Activated CD4-positive, alpha-beta T cell treated with anti-CD3 and anti-CD28 coated beads, Interleukin-2, amount 10 ng/mL, durations not matched to agents 24 days and 14 days (primary cell): Measurements from ENCODE around the gene EFNA5. TPM values are rescaled to one million over a fixed set of nuclear protein-coding genes. Genes with fewer than 3 reads are reported as not detected.
A peak's percentile ranks its signal among the peaks of the same experiment; 100 is the strongest.

Source experiments
- DNase-seq: peaks from one replicate; pipeline ENCODE4 v3.0.0; 2022
- H3K27ac Mint-ChIP-seq: one replicate; pipeline ENCODE4 v1.8.0; 2022; ENCODE audit warnings: mild to moderate bottlenecking, mixed read lengths
- H3K27me3 Mint-ChIP-seq: one replicate; pipeline ENCODE4 v1.8.0; 2022; ENCODE audit warnings: mixed read lengths
- H3K36me3 Mint-ChIP-seq: one replicate; pipeline ENCODE4 v1.8.0; 2022; ENCODE audit warnings: low read depth, mild to moderate bottlenecking, mixed read lengths
- H3K4me1 Mint-ChIP-seq: one replicate; pipeline ENCODE4 v1.8.0; 2021; ENCODE audit warnings: mixed read lengths
- H3K4me3 Mint-ChIP-seq: one replicate; pipeline ENCODE4 v1.8.0; 2022; ENCODE audit warnings: mild to moderate bottlenecking, moderate library complexity, mixed read lengths
- H3K9me3 Mint-ChIP-seq: one replicate; pipeline ENCODE4 v1.8.0; 2021; ENCODE audit warnings: mixed read lengths
- intact Hi-C: fragments of 100-400 bp; cut with micrococcal nuclease; formaldehyde crosslinking; loops from one replicate; pipeline ENCODE4 v1.15.1; 2023
- total RNA-seq: library from RNA; stranded (reverse); gene quantifications from 2 replicates; pipeline ENCODE4 v1.2.3, GENCODE V29; 2022

Gene EFNA5
- total RNA-seq, 1 donor from 2014 or later: not detected

GRCh38 chr5:107388141-107388861, 282.4 kb downstream of the EFNA5 start:
- Mint-ChIP-seq H3K27me3 (peaks cover 10% of the 10 kb centered on the region), H3K4me1 (peaks cover 20% of the 10 kb centered on the region), H3K4me3 (peak overlapping the region; percentile 64), H3K36me3 (no peaks in the 10 kb centered on the region), H3K27ac (peak overlapping the region; percentile 85), H3K9me3 (peaks cover 3% of the 10 kb centered on the region)
- intact Hi-C loops: loop anchor here (1.0 to 5.0 kb wide), 5 partner anchors 79 to 530 kb away; no protein-coding TSS in a partner anchor
- peak; percentile 64 for DNase-seq

GRCh38 chr5:107387526-107388140, 283.1 kb downstream of the EFNA5 start:
- intact Hi-C loops: loop anchor here (1.0 to 5.0 kb wide), 5 partner anchors 80 to 531 kb away; no protein-coding TSS in a partner anchor
- peak overlapping the region; percentile 85 for H3K27ac Mint-ChIP-seq
- H3K27me3 Mint-ChIP-seq: peaks cover 10% of the 10 kb centered on the region
- H3K36me3 Mint-ChIP-seq: no peaks in the 10 kb centered on the region
- no peak for DNase-seq
- peak overlapping the region; percentile 64 for H3K4me3 Mint-ChIP-seq
- peaks cover 5% of the 10 kb centered on the region for H3K9me3 Mint-ChIP-seq
- peaks cover 20% of the 10 kb centered on the region for H3K4me1 Mint-ChIP-seq

- no peak overlapping the region for H3K27ac Mint-ChIP-seq
- no peak overlapping the region for H3K4me3 Mint-ChIP-seq
- intact Hi-C loops: loop anchor here (5.0 kb wide), 2 partner anchors 82 to 102 kb away; no protein-coding TSS in a partner anchor
- H3K9me3 Mint-ChIP-seq: peaks cover 5% of the 10 kb centered on the region
- DNase-seq: no peak
- H3K27me3 Mint-ChIP-seq: peaks cover 10% of the 10 kb centered on the region
- no peaks in the 10 kb centered on the region for H3K36me3 Mint-ChIP-seq
- H3K4me1 Mint-ChIP-seq: peaks cover 20% of the 10 kb centered on the region
These were observed 285.0 kb downstream of the EFNA5 start for GRCh38 chr5:107385708-107386107.

GRCh38 chr5:107384256-107384655, 286.5 kb downstream of the EFNA5 start:
- no peaks in the 10 kb centered on the region for H3K36me3 Mint-ChIP-seq
- no peak overlapping the region for H3K27ac Mint-ChIP-seq
- peaks cover 5% of the 10 kb centered on the region for H3K9me3 Mint-ChIP-seq
- H3K4me3 Mint-ChIP-seq: no peak overlapping the region
- H3K4me1 Mint-ChIP-seq: peaks cover 15% of the 10 kb centered on the region
- H3K27me3 Mint-ChIP-seq: peaks cover 10% of the 10 kb centered on the region
- DNase-seq: no peak
- intact Hi-C loops: no loop called here

GRCh38 chr5:107383414-107383813, 287.3 kb downstream of the EFNA5 start:
- Mint-ChIP-seq H3K4me1 (peaks cover 10% of the 10 kb centered on the region), H3K36me3 (no peaks in the 10 kb centered on the region), H3K27me3 (peaks cover 10% of the 10 kb centered on the region), H3K27ac (no peak overlapping the region), H3K9me3 (peaks cover 5% of the 10 kb centered on the region), H3K4me3 (no peak overlapping the region)
- intact Hi-C loops: no loop called here
- no peak for DNase-seq

GRCh38 chr5:107381189-107381856, 289.4 kb downstream of the EFNA5 start:
- DNase-seq: no peak
- Mint-ChIP-seq H3K27me3 (peaks cover 10% of the 10 kb centered on the region), H3K9me3 (peaks cover 5% of the 10 kb centered on the region), H3K27ac (no peak overlapping the region), H3K4me3 (no peak overlapping the region), H3K36me3 (no peaks in the 10 kb centered on the region), H3K4me1 (no peaks in the 10 kb centered on the region)
- intact Hi-C loops: no loop called here

- H3K4me3 Mint-ChIP-seq: no peak overlapping the region
- H3K4me1 Mint-ChIP-seq: no peaks in the 10 kb centered on the region
- peaks cover 10% of the 10 kb centered on the region for H3K27me3 Mint-ChIP-seq
- H3K9me3 Mint-ChIP-seq: peaks cover 5% of the 10 kb centered on the region
- DNase-seq: no peak
- no peaks in the 10 kb centered on the region for H3K36me3 Mint-ChIP-seq
- intact Hi-C loops: no loop called here
- H3K27ac Mint-ChIP-seq: no peak overlapping the region
These were observed 290.1 kb downstream of the EFNA5 start for GRCh38 chr5:107380654-107381053.

- intact Hi-C loops: no loop called here
- no peak for DNase-seq
- no peaks in the 10 kb centered on the region for H3K4me1 Mint-ChIP-seq
- peaks cover 2% of the 10 kb centered on the region for H3K9me3 Mint-ChIP-seq
- H3K27me3 Mint-ChIP-seq: peaks cover 3% of the 10 kb centered on the region
- no peak overlapping the region for H3K4me3 Mint-ChIP-seq
- no peaks in the 10 kb centered on the region for H3K36me3 Mint-ChIP-seq
- H3K27ac Mint-ChIP-seq: no peak overlapping the region
These were observed 292.4 kb downstream of the EFNA5 start for GRCh38 chr5:107378218-107378899.

GRCh38 chr5:107377277-107377609, 293.5 kb downstream of the EFNA5 start:
- no peak for DNase-seq
- H3K27me3 Mint-ChIP-seq: peaks cover 3% of the 10 kb centered on the region
- H3K36me3 Mint-ChIP-seq: no peaks in the 10 kb centered on the region
- H3K9me3 Mint-ChIP-seq: no peaks in the 10 kb centered on the region
- no peaks in the 10 kb centered on the region for H3K4me1 Mint-ChIP-seq
- no peak overlapping the region for H3K27ac Mint-ChIP-seq
- intact Hi-C loops: no loop called here
- H3K4me3 Mint-ChIP-seq: no peak overlapping the region

- no peak overlapping the region for H3K4me3 Mint-ChIP-seq
- no peaks in the 10 kb centered on the region for H3K9me3 Mint-ChIP-seq
- no peak for DNase-seq
- H3K27ac Mint-ChIP-seq: no peak overlapping the region
- H3K4me1 Mint-ChIP-seq: no peaks in the 10 kb centered on the region
- no peaks in the 10 kb centered on the region for H3K36me3 Mint-ChIP-seq
- intact Hi-C loops: no loop called here
- peaks cover 3% of the 10 kb centered on the region for H3K27me3 Mint-ChIP-seq
These were observed 294.0 kb downstream of the EFNA5 start for GRCh38 chr5:107376546-107377276.

GRCh38 chr5:107373549-107374263, 297.0 kb downstream of the EFNA5 start:
- no peak for DNase-seq
- intact Hi-C loops: no loop called here
- H3K36me3 Mint-ChIP-seq: no peaks in the 10 kb centered on the region

GRCh38 chr5:107372723-107373450, 297.9 kb downstream of the EFNA5 start:
- no peaks in the 10 kb centered on the region for H3K4me1 Mint-ChIP-seq
- H3K27me3 Mint-ChIP-seq: peaks cover 3% of the 10 kb centered on the region
- no peaks in the 10 kb centered on the region for H3K9me3 Mint-ChIP-seq
- H3K27ac Mint-ChIP-seq: no peak overlapping the region
- H3K4me3 Mint-ChIP-seq: no peak overlapping the region
- no peak for DNase-seq
- H3K36me3 Mint-ChIP-seq: no peaks in the 10 kb centered on the region
- intact Hi-C loops: no loop called here

More at GRCh38 chr5:107373549-107374263, 297.0 kb downstream of the EFNA5 start:
- peaks cover 3% of the 10 kb centered on the region for H3K27me3 Mint-ChIP-seq
- no peaks in the 10 kb centered on the region for H3K9me3 Mint-ChIP-seq
- no peak overlapping the region for H3K27ac Mint-ChIP-seq
- H3K4me1 Mint-ChIP-seq: no peaks in the 10 kb centered on the region
- no peak overlapping the region for H3K4me3 Mint-ChIP-seq
